ENCODE results near the gene LCTL.
"Not testable (repeated sequence)": the region's sequence is repeated elsewhere in the genome, so short reads cannot be mapped to it uniquely, and the experiment has no call there.

The LCTL gene

GRCh38 chr15:66591322-66591862 lies 25.6 kb upstream of the LCTL start:
- DNase-seq (ENCODE audit: low read depth), result no peak

- DNase-seq (ENCODE audit: low read depth), result no peak
Measured at GRCh38 chr15:66590435-66590834, 24.6 kb upstream of the LCTL start.

DNA sequence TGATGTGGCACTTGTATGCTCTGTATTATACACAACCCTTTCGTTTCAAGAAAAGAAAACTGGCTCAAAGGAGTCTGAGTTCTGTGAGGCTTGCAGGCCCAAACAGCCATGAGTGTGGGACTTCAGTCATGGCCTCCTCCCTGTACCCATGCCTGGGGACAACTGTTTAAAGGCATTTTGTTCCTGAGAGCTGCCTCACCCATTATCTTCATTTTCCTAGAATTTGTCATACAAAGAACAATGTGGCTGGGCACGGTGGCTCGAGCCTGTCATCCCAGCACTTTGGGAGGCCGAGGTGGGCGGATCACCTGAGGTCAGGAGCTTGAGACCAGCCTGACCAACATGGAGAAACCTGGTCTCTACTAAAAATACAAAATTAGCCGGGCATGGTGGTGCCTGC lies 23.6 kb upstream of the LCTL start:
- not testable (repeated sequence) for DNase-seq (ENCODE audit: low read depth)

DNA sequence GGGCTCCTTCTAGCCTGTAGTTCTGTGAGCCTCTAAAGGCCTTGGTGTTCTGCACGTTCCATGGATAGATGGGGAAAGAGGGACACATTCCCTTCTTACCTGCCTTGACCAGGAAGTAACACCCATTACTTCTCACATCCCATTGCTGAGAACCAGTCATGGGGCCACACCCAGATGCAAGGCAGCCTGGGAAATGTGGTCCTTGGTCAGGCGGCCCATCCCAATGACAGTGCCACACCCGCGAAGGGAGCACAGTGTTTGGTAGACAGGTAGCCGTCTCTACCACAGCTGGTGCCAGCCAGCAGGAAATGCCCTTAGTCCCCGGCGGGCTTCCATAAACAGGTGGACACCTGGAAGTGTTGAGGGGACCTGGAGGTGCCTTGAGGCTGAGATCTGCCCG lies 23.2 kb upstream of the LCTL start:
- DNase-seq (ENCODE audit: low read depth), result no peak

DNA sequence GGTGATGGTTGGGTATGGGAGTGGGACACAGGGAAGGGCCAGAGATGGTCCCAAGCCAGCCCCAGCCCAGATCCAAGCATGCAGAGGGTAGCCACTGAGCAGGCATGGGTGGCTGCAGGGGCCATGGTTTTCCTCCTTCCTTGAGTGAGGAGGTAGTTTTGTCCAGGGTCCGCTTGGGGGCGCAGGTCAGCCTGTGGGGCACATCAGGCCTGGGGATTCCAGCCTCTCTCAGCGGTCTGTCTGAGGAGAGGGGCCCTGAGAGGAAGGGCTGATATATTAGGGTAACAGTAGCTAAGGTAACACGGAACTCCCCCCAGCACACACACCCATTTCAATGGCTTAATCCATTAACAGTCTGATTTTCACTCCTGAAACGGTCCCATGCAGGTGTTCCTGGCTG lies 22.7 kb upstream of the LCTL start:
- no peak for DNase-seq (ENCODE audit: low read depth)

DNA sequence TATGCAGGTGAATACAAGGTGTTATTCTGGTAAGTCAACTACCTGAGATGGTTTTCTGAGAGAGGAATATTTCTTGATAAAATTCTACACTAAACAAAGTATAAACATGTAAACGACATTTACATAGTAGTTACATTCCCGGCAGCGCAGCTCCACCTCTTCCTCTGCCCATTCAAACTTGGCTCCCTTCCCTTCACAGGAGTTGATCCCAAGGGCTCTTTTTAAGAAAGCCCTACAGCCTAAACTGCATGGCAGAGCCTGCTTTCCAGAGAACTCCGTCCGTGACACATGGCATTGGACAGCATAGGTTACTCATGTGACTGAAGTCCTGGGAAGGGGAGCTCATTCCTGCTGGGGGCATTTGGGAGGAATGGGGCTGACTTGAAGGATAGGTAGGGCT lies 22.0 kb upstream of the LCTL start:
- no peak for DNase-seq (ENCODE audit: low read depth)

- no peak for DNase-seq (ENCODE audit: low read depth)
Measured at GRCh38 chr15:66587020-66587419, 21.2 kb upstream of the LCTL start.

GRCh38 chr15:66586155-66586976 lies 20.6 kb upstream of the LCTL start:
- no peak for DNase-seq (ENCODE audit: low read depth)

GRCh38 chr15:66581972-66582537 lies 16.3 kb upstream of the LCTL start:
- no peak for DNase-seq (ENCODE audit: low read depth)

DNA sequence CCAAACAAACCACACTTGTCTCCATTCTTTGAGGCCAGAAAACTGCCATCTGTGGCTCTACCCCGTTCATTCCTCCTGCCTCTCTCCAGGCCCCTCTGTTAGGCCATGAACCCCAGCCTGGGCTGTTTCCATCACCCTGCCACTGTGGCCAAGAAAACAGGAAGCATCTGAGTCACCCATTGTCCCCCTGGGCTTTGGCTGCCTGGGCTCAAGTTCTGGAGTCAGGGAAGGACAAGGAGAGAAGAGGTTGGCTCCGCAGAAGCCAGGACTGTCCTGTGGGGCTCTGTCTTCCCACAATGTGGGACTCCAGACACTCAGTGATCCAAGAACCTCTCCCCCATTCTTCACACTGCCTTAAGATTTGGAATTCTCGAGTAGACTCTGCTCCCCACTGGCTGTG lies 14.8 kb upstream of the LCTL start:
- no peak for DNase-seq (ENCODE audit: low read depth)

DNA sequence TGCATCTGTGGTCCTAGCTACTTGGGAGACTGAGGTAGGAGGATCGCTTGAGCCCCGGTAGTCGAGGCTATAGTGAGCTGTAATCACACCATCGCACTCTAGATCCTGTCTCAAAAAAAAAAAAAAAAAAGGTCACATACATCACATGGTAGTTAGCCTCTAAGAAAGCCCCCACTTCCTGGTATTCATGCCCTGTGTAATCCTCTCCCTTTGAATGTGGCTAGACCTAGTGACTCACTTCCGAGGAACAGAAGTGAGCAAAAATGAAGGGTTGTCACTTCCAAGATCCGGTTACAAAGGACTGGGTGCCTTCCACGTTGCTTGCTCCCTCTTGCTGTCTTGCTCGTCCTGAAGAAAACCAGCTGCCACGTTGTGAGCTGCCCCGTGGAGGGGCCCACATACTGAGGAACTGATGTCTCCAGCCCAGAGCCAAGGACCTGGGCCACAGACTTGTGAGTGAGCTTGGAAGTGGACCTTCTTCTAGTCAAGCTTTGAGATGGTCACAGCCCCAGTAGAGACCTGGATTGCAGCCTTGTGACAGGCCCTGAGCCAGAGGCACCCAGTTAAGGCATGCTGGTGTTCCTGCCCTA lies 12.6 kb upstream of the LCTL start:
- DNase-seq (ENCODE audit: low read depth), result no peak

- DNase-seq (ENCODE audit: low read depth), result no peak
Measured at GRCh38 chr15:66574596-66574950, 8.8 kb upstream of the LCTL start.

DNA sequence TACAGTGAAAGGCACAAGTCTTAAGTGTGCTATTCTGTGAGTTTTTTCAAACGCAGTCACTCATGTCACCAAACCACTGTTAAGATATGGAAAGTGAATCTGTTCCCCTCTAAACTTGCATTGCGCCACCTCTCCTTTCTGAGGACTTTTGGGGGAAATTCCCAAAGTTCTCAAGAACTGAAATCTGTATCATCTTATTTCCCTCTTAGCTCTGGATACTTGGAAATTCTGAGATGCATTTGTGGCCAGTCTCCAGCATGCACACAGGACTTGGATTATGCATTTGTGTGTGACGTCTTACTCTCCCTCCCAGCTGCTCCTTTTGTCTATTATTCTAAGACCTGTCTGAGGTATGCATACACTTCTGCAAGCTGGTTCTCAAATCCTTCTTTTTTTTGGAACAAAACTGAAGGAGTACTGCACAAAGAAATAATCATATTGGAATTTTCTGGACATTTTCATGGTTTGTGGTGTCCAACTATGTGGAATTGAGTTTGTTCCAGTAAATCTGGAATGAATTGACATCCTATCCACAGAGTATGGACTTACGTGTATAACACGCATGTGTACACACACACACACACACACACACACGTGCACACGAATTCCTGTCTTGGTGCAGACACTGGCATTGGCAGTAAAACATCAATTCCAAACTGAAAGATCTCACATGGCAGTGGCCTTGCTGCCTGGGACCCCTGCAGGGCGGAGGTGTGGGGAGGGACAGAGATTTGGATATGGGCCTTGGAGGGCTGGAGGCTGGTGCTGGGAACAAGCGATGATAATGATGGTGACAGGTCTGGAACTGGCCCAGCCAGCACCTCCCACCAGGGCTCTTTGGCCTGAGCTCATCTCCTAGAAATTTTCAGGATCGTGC lies 8.2 kb upstream of the LCTL start:
- DNase-seq (ENCODE audit: low read depth), result no peak

DNA sequence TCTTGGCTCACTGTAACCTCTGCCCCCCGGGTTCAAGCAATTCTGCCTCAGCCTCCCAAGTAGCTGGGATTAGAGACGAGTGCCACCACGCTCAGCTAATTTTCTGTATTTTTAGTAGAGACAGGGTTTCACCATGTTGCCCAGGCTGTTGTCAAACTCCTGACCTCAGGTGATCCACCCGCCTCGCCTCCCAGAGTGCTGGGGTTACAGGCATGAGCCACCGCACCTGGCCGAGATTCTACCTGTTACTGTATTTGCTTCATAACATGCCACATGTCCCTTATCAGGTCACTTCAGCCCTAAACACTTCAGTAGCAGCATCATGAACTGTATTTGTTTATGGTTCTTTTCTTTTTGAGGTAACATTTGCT lies 7.5 kb upstream of the LCTL start:
- no peak for DNase-seq (ENCODE audit: low read depth)

DNA sequence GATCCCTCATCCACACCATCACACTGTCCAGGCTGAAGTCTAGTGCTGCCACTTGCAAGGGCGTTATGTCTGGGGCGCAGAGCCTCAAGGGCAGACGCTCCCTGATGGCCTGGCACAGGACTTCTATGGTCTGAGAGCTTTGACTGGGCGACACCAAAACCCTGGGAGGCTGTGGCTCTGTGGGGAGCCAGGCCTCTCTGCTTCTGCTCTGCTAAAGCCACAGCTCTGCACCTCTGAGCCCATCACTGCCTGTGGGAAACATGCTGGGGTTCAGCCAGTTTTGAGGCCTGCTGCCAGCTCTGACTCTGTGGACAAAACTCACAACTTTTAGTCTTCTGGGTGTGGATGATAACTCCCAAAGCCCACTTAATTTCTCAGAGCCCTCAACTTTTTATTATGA lies 6.3 kb upstream of the LCTL start:
- no peak for DNase-seq (ENCODE audit: low read depth)

DNA sequence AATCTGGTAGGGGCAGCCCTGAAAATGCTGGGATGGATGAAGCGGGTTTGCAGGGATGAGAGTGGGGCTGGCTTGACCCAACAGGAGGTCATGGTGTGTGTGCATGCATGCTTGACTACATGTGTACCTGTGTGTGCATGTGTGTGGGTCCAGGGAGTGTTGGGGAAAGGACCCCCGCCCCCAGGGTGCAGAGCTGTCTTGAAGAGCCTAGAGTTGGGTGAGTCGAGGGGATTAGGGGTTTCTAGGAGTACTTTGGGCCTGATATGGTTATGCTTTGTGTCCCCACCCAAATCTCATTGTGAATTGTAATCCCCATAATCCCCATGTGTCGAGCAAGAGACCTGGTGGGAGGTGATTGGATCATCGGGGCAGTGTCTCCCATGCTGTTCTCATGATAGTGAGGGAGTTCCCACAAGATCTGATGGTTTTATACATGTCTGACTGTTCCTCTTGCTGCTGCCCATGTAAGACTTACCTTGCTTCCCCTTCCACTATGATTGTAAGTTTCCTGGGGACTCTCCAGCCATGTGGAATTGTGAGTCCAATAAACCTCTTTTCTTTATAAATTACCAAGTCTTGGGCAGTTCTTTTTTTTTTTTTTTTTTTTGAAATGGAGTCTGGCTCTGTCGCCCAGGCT lies 5.2 kb upstream of the LCTL start:
- DNase-seq (ENCODE audit: low read depth), result no peak

DNA sequence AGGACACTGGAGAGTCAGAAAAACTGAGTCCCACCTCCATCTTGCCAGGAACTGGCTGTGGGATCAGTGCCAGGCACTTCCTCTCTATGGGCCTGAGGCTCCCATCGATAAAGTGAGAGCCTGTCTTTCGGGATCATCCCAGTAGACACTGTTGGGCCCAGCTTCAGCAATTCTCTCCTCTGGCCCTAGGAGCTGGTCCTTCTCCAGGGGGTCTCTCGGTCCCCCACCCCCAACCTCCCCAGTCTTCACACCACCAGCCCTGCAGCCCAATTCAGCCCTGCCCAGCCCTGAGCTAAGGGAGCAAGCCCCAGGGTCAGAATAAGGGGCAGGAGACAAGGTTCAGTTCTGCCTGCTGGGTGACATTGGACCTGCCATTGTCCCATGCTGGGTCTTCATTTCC lies 4.5 kb upstream of the LCTL start:
- DNase-seq (ENCODE audit: low read depth), result no peak

DNA sequence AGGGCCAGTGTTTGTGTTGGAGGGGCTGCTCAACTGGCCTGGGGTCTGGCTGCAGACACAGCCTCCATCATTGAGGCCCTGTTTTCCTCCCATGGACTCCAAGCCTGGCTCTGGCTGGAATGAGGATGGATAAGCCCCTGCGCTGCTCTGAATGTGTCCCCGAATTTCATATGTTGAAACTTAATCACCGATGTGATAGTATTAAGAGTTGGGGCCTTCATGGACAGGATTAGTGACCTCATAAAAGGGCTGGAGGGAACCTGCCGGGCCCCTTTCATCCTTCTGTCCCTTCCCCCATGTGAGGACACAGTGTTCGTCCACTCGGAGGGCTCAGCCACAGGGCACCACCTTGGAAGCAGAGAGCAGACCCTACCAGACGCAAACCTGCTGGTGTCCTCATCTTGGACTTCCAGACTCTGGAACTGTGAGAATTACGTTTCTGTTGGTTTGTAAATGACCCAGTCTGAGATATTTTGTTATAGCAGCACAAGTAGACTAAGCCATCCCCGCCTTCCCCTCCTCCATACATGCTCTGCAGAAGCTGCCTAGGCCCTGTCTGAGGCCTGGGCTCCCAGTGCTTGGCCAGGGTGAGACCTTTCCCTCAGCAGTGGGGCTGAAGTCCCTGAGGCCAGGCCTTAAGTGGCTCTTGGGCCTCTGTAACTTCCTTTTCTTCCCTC lies 3.8 kb upstream of the LCTL start:
- DNase-seq (ENCODE audit: low read depth), result no peak

- no peak for DNase-seq (ENCODE audit: low read depth)
Measured at GRCh38 chr15:66567897-66568296, 2.1 kb upstream of the LCTL start.

GRCh38 chr15:66566963-66567531 lies 1.2 kb upstream of the LCTL start:
- peak; percentile 10 for DNase-seq (ENCODE audit: low read depth)

DNA sequence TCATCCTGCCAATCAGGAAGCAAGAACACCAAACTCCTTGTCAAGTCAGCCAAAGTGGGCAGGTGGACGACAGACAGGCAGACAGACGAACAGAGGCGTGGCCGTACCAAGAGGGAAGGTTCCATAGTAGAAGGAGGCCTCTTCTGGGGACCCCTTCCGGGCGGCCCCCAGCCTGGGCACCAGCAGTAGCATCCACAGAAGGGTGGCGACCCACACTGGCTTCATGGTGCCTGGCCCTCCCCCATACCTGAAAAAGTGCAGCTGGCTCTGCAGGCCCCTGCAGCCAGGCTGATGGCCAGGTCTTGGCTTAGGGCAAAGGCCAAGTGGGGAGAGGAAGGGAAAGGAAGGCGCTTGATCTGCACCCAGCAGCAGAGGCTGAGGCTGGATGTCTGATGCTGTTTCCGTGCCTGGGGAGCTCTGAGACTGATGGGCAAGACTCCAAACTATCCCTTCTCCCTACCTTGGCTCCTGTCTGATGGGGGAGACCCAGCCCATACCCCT lies 607 bp downstream of the LCTL start:
- DNase-seq (ENCODE audit: low read depth), result no peak

Measured in activated T-cell treated with anti-CD3 and anti-CD28 coated beads for 24 hours (primary cell).